Mucosa of descending colon (tissue), 3 donors: ENCODE results near the gene WDR36. TPM values are rescaled to one million over a fixed set of nuclear protein-coding genes. Genes with fewer than 3 reads are reported as not detected.

Source experiments
- ATAC-seq: fragments of 200-7000 bp; cut with Tn5 transposase; one replicate; pipeline ENCODE4 v1.9.1; 2020; ENCODE audit warnings: mild to moderate bottlenecking, moderate library complexity
- DNase-seq, 3 donors: peaks; one replicate each; pipeline ENCODE4 v3.0.0-alpha.2; 2020
- H3K36me3 ChIP-seq: fragments of 200-600 bp; one replicate; pipeline ENCODE4 v1.8.0; 2021; ENCODE audit warnings: low read depth, mild to moderate bottlenecking
- H3K4me1 ChIP-seq: fragments of 200-600 bp; one replicate; pipeline ENCODE4 v1.8.0; 2021; ENCODE audit warnings: low read depth, mild to moderate bottlenecking
- H3K4me3 ChIP-seq: fragments of 200-600 bp; one replicate; pipeline ENCODE4 v1.8.0; 2021; ENCODE audit warnings: mild to moderate bottlenecking
- H3K9me3 ChIP-seq: fragments of 200-600 bp; one replicate; pipeline ENCODE4 v1.8.0; 2021; ENCODE audit warnings: mild to moderate bottlenecking
- CTCF ChIP-seq: fragments of 200-600 bp; IDR thresholded peaks from one replicate; pipeline ENCODE4 v1.8.0; 2022; ENCODE audit warnings: antibody characterized with exemption, mild to moderate bottlenecking
- intact Hi-C, 2 donors: fragments of 100-400 bp; cut with DNase I in 1 of 2; cut with micrococcal nuclease in 1 of 2; formaldehyde crosslinking; loops; one replicate each; pipeline versions ENCODE4 v1.11.0 to v1.11.1; 2022; cut with DNase I, micrococcal nuclease
- total RNA-seq, 3 donors: library from RNA; stranded (reverse); fragmentation: NEBNext Ultra II Directional in 2 of 3; extraction: Animal tissue kit (Norgen Biotek cat#: 25700) in 2 of 3; gene quantifications; one replicate each; pipeline versions ENCODE4 v1.2.1 to v1.2.4, GENCODE V29; 2021 to 2023
- donor health status: DM: no; HTN: no; CAD: no; lungs with moderate emphysema.
- donor health status: DM: no; HTN: no; CAD: no.
- donor health status: DM: no; HTN: yes; CAD: no.

WDR36 gene
- total RNA-seq, 3 donors from 2014 or later, result 17.1 to 22.4 (median 17.3) TPM

- Histone ChIP-seq H3K36me3 (no peaks in the 10 kb centered on the region), H3K4me3 (no peak overlapping the region), H3K4me1 (no peaks in the 10 kb centered on the region), H3K9me3 (no peaks in the 10 kb centered on the region)
- TF ChIP-seq CTCF, result no peak
- no peak for DNase-seq
- intact Hi-C loops, result no loop called here
- ATAC-seq, result no peak
Observed at GRCh38 chr5:111143910-111144309, 51.8 kb downstream of the WDR36 start.

GRCh38 chr5:111144352-111144930 lies 52.3 kb downstream of the WDR36 start:
- Histone ChIP-seq H3K36me3 (no peaks in the 10 kb centered on the region), H3K9me3 (no peaks in the 10 kb centered on the region), H3K4me3 (no peak overlapping the region), H3K4me1 (no peaks in the 10 kb centered on the region)
- ATAC-seq, result no peak
- DNase-seq, result no peak
- intact Hi-C loops, result no loop called here
- no peak for TF ChIP-seq CTCF

- TF ChIP-seq CTCF, result no peak
- no peak overlapping the region for H3K4me3 ChIP-seq
- no peak for ATAC-seq
- intact Hi-C loops, result no loop called here
- no peak for DNase-seq
- H3K36me3 ChIP-seq, result no peaks in the 10 kb centered on the region
- no peaks in the 10 kb centered on the region for H3K4me1 ChIP-seq
- H3K9me3 ChIP-seq, result no peaks in the 10 kb centered on the region
Observed at GRCh38 chr5:111146053-111146452, 53.9 kb downstream of the WDR36 start.

GRCh38 chr5:111147502-111147901 lies 55.4 kb downstream of the WDR36 start:
- TF ChIP-seq CTCF, result no peak
- no peak for DNase-seq
- ATAC-seq, result no peak
- H3K4me3 ChIP-seq, result no peak overlapping the region
- H3K9me3 ChIP-seq, result no peaks in the 10 kb centered on the region
- intact Hi-C loops, result no loop called here
- H3K36me3 ChIP-seq, result no peaks in the 10 kb centered on the region
- H3K4me1 ChIP-seq, result no peaks in the 10 kb centered on the region

GRCh38 chr5:111151998-111152397 lies 59.9 kb downstream of the WDR36 start:
- ATAC-seq, result no peak
- Histone ChIP-seq H3K9me3 (no peaks in the 10 kb centered on the region), H3K4me3 (no peak overlapping the region), H3K4me1 (no peaks in the 10 kb centered on the region), H3K36me3 (no peaks in the 10 kb centered on the region)
- no peak for DNase-seq
- intact Hi-C loops, result no loop called here
- no peak for TF ChIP-seq CTCF

- TF ChIP-seq CTCF, result no peak
- H3K9me3 ChIP-seq, result no peaks in the 10 kb centered on the region
- H3K4me3 ChIP-seq, result no peak overlapping the region
- no peak for ATAC-seq
- H3K36me3 ChIP-seq, result no peaks in the 10 kb centered on the region
- no peaks in the 10 kb centered on the region for H3K4me1 ChIP-seq
- intact Hi-C loops, result no loop called here
- DNase-seq, result no peak
Observed at GRCh38 chr5:111153483-111153882, 61.3 kb downstream of the WDR36 start.
